Mesenchymal stem cell (in vitro differentiated cells and primary cell): Measurements from ENCODE around the gene STRADA.

ENCODE experiments used
- DNase-seq: peaks from one replicate; pipeline ENCODE4 v3.0.0-alpha.2; 2013
- H2AFZ ChIP-seq: one replicate; pipeline ENCODE4 v1.6.1; 2013; ENCODE audit warnings: low read depth, mild to moderate bottlenecking, control low read depth, inconsistent platforms, low read length, moderate library complexity
- H2AK5ac ChIP-seq: 2 replicates; pipeline ENCODE4 v1.6.1; 2013; ENCODE audit warnings: low read length, moderate library complexity, mild to moderate bottlenecking, inconsistent platforms; ENCODE audit not compliant: severe bottlenecking
- H2BK120ac ChIP-seq: one replicate; pipeline ENCODE4 v1.6.1; 2013; ENCODE audit warnings: low read depth, mild to moderate bottlenecking, inconsistent platforms, low read length, moderate library complexity
- H2BK12ac ChIP-seq, 2 experiments: one replicate each; pipeline ENCODE4 v1.6.1; 2013; ENCODE audit warnings: inconsistent platforms in 2 of 2, low read length in 2 of 2, mild to moderate bottlenecking in 2 of 2, moderate library complexity in 2 of 2, control low read depth in 1 of 2
- H2BK15ac ChIP-seq: one replicate; pipeline ENCODE4 v1.6.1; 2013; ENCODE audit warnings: mild to moderate bottlenecking, low read depth, inconsistent platforms; ENCODE audit not compliant: poor library complexity, severe bottlenecking
- H2BK5ac ChIP-seq: 2 replicates; pipeline ENCODE4 v1.6.1; 2013; ENCODE audit warnings: low read depth, mild to moderate bottlenecking, low read length, control low read depth, inconsistent platforms; ENCODE audit not compliant: poor library complexity, severe bottlenecking
- H3K14ac ChIP-seq, 2 experiments: one replicate each; pipeline ENCODE4 v1.6.1; 2013; ENCODE audit warnings: inconsistent platforms in 2 of 2, low read length in 2 of 2, control low read depth in 1 of 2, mild to moderate bottlenecking in 1 of 2, moderate library complexity in 1 of 2
- H3K18ac ChIP-seq, 2 experiments: one replicate each; pipeline ENCODE4 v1.6.1; 2013; ENCODE audit warnings: inconsistent platforms in 2 of 2, low read length in 2 of 2, control low read depth in 1 of 2, low read depth in 1 of 2, mild to moderate bottlenecking in 1 of 2
- H3K23ac ChIP-seq, 2 experiments: one replicate each; pipeline ENCODE4 v1.6.1; 2013; ENCODE audit warnings: inconsistent platforms in 2 of 2, low read length in 2 of 2, mild to moderate bottlenecking in 2 of 2, moderate library complexity in 2 of 2, control low read depth in 1 of 2
- H3K27ac ChIP-seq: 2 replicates; pipeline ENCODE4 v1.5.1; 2013; ENCODE audit warnings: mild to moderate bottlenecking, moderate library complexity, low read length, control low read depth, inconsistent platforms; ENCODE audit not compliant: poor library complexity, severe bottlenecking
- H3K27me3 ChIP-seq, 2 experiments: 2 replicates each; pipeline versions ENCODE4 v1.6.1 to v1.7.0; 2013; ENCODE audit warnings: low read length in 2 of 2, mild to moderate bottlenecking in 2 of 2, moderate library complexity in 2 of 2, control low read depth in 1 of 2, inconsistent platforms in 1 of 2; ENCODE audit not compliant: control insufficient read depth in 1 of 2, insufficient read depth in 1 of 2
- H3K36me3 ChIP-seq, 2 experiments: 2 replicates each; pipeline versions ENCODE4 v1.6.1 to v1.7.0; 2013; ENCODE audit warnings: low read length in 2 of 2, control low read depth in 1 of 2, inconsistent platforms in 1 of 2, low read depth in 1 of 2, mild to moderate bottlenecking in 1 of 2; ENCODE audit not compliant: insufficient read depth in 2 of 2, control insufficient read depth in 1 of 2
- H3K4ac ChIP-seq, 2 experiments: one replicate each; pipeline ENCODE4 v1.6.1; 2013; ENCODE audit warnings: inconsistent platforms in 2 of 2, low read length in 2 of 2, mild to moderate bottlenecking in 2 of 2, moderate library complexity in 2 of 2, control low read depth in 1 of 2, low read depth in 1 of 2
- H3K4me1 ChIP-seq: 2 replicates; pipeline ENCODE4 v1.6.1; 2013; ENCODE audit warnings: low read depth, low read length, control low read depth; ENCODE audit not compliant: control insufficient read depth, insufficient read depth
- H3K4me2 ChIP-seq: 2 replicates; pipeline ENCODE4 v1.6.1; 2013; ENCODE audit warnings: low read length, mild to moderate bottlenecking, inconsistent platforms; ENCODE audit not compliant: poor library complexity, severe bottlenecking
- H3K4me3 ChIP-seq, 2 experiments: 2 replicates each; pipeline versions ENCODE4 v1.5.1 to v1.7.0; 2013; ENCODE audit warnings: low read length in 2 of 2, mild to moderate bottlenecking in 2 of 2, control low read depth in 1 of 2, low read depth in 1 of 2; ENCODE audit not compliant: insufficient read depth in 1 of 2
- H3K79me1 ChIP-seq: replicated peaks from 2 replicates; pipeline ENCODE4 v1.6.1; 2013; ENCODE audit warnings: mild to moderate bottlenecking, control low read depth, low read length, inconsistent platforms; ENCODE audit not compliant: poor library complexity, severe bottlenecking
- H3K9ac ChIP-seq: 2 replicates; pipeline ENCODE4 v1.7.0; 2013; ENCODE audit warnings: mild to moderate bottlenecking, low read length, moderate library complexity
- H3K9me3 ChIP-seq: 2 replicates; pipeline ENCODE4 v1.7.0; 2013; ENCODE audit warnings: mild to moderate bottlenecking, low read length; ENCODE audit not compliant: control insufficient read depth
- H4K8ac ChIP-seq: one replicate; pipeline ENCODE4 v1.6.1; 2013; ENCODE audit warnings: inconsistent platforms, mild to moderate bottlenecking, low read length, moderate library complexity
- H4K91ac ChIP-seq: one replicate; pipeline ENCODE4 v1.6.1; 2013; ENCODE audit warnings: mild to moderate bottlenecking, low read length, inconsistent platforms
- WGBS: methylation state at CpG from one replicate; pipeline ENCODE4 v1.1.7; 2013; ENCODE audit warnings: mixed read lengths; 5-methylcytosine and 5-hydroxymethylcytosine counted together

STRADA gene

DNA sequence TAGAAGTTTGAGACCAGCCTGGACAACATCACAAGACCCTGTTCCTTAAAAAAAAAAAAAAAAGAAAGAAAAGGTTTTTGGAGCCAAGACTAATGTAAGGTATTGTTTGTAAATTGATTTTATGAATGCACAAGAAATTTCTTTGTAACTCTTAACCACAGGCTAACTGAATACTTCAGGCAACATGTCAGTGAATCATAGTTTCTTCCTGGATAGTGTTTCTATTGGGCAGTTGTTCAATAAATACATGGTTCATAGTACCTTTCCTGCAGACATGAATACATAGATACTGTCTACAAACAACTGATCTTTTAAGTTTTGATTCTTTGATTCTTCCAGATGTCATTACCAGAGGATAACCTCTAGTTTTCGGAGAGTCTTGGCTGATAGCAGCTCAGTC is 44.0 kb upstream of the STRADA start:
- WGBS = no CpG with 5 or more reads among the region's 1 CpG
- H2AK5ac ChIP-seq = no peak overlapping the region
- H4K91ac ChIP-seq = no peak overlapping the region
- H3K23ac ChIP-seq = no peak overlapping the region
- H4K8ac ChIP-seq = no peak overlapping the region
- peaks cover 4% of the 10 kb centered on the region for H3K79me1 ChIP-seq
- H3K9me3 ChIP-seq = no peaks in the 10 kb centered on the region
- no peak overlapping the region for H2BK5ac ChIP-seq
- H2BK120ac ChIP-seq = no peak overlapping the region
- no peaks in the 10 kb centered on the region for H3K27me3 ChIP-seq
- peaks cover 5% of the 10 kb centered on the region for H3K4me1 ChIP-seq
- no peak overlapping the region for H2BK15ac ChIP-seq
- H3K14ac ChIP-seq = no peak overlapping the region
- H2BK12ac ChIP-seq = no peak overlapping the region
- H3K4me2 ChIP-seq = no peak overlapping the region
- no peak overlapping the region for H3K27ac ChIP-seq
- no peak overlapping the region for H3K4ac ChIP-seq
- peak overlapping the region; percentile 32 for H3K9ac ChIP-seq
- H3K4me3 ChIP-seq = no peak overlapping the region
- H3K36me3 ChIP-seq = peaks cover 28 to 61% of the 10 kb centered on the region in 2 experiments
- H2AFZ ChIP-seq = no peak overlapping the region
- peak; percentile 33 for DNase-seq
- H3K18ac ChIP-seq = no peak overlapping the region

DNA sequence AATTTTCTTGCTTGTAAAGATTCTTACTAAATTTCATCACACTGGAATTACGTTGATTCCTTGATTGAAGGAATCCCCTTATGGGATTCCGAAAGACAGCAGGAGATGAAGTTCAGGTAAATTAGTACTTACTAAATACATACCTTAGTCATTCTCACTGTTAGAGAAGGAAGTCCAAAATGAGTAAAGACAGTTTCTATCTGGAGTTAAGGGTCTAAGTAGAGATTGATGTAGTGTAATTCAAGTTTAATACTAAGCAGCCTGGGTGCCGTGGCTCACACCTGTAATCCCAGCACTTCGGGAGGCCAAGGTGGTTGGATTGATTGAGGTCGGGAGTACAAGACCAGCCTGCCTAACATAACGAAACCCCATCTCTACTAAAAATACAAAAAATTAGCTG is 41.9 kb upstream of the STRADA start:
- H3K79me1 ChIP-seq = no peaks in the 10 kb centered on the region
- H4K8ac ChIP-seq = no peak overlapping the region
- H3K27me3 ChIP-seq = no peaks in the 10 kb centered on the region
- H3K4me1 ChIP-seq = peaks cover 9% of the 10 kb centered on the region
- no peak overlapping the region for H2BK15ac ChIP-seq
- H3K4ac ChIP-seq = no peak overlapping the region
- no peak overlapping the region for H3K27ac ChIP-seq
- no peak overlapping the region for H3K18ac ChIP-seq
- H2BK5ac ChIP-seq = no peak overlapping the region
- no peak for DNase-seq
- no peak overlapping the region for H3K23ac ChIP-seq
- H3K9me3 ChIP-seq = no peaks in the 10 kb centered on the region
- no peak overlapping the region for H2AK5ac ChIP-seq
- no peak overlapping the region for H2BK120ac ChIP-seq
- H3K36me3 ChIP-seq = peaks cover 20 to 59% of the 10 kb centered on the region in 2 experiments
- no peak overlapping the region for H2AFZ ChIP-seq
- no peak overlapping the region for H4K91ac ChIP-seq
- H2BK12ac ChIP-seq = no peak overlapping the region
- no peak overlapping the region for H3K4me3 ChIP-seq
- no peak overlapping the region for H3K4me2 ChIP-seq
- no peak overlapping the region for H3K9ac ChIP-seq
- no peak overlapping the region for H3K14ac ChIP-seq
- WGBS = 94% methylated on average over 4 of the region's 6 CpGs

DNA sequence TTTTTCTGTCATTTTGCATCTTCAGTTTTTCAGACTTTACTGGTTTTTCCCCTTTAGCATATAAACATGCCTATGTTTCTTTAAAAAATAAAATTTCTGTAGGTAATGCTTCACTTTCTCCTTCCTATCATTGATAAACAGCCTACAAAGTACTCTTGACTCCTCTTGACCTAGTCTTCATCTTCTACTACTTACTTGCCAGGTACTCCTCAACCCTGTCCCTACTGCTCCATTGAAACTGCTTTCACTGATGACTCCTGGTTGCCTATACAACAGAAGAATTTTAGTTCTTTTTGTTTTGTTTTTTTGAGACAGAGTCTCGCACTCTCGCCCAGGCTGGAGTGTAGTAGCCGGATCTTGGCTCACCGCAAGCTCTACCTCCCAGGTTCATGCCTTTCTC is 39.3 kb upstream of the STRADA start:
- Histone ChIP-seq H4K8ac (no peak overlapping the region), H3K36me3 (peaks cover 13 to 60% of the 10 kb centered on the region in 2 experiments), H3K18ac (no peak overlapping the region), H3K4me2 (no peak overlapping the region), H2BK15ac (no peak overlapping the region), H3K4me3 (no peak overlapping the region), H4K91ac (no peak overlapping the region), H2AK5ac (no peak overlapping the region), H3K9me3 (no peaks in the 10 kb centered on the region), H2AFZ (no peak overlapping the region), H3K79me1 (no peaks in the 10 kb centered on the region), H3K4me1 (peaks cover 11% of the 10 kb centered on the region), H3K9ac (peak overlapping the region; percentile 33), H2BK120ac (no peak overlapping the region), H3K4ac (no peak overlapping the region), H2BK12ac (no peak overlapping the region), H2BK5ac (no peak overlapping the region), H3K14ac (no peak overlapping the region), H3K23ac (no peak overlapping the region), H3K27me3 (no peaks in the 10 kb centered on the region), H3K27ac (no peak overlapping the region)
- DNase-seq = no peak
- 100% methylated on average over 2 of the region's 4 CpGs for WGBS

DNA sequence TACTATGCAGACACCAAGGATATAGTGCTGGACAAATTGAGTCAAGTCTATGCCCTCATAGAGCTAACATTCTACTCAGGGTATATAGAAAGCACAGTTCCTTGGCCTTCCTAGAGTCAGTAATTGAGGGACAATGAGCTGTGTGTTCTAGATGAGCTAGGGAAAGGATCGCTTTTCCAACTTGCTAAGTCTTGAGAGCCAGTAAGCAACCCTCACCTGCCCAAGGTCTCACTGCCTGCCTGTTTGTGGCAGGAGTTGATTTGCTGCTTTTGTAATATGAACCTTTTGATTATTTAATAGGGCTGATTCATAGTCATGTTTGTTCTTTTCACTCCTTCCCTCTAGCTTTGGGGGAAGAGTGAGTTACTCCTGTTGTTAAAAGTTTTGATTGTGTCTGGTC is 38.9 kb upstream of the STRADA start:
- WGBS = 100% methylated on average over 1 of the region's 1 CpG
- no peak overlapping the region for H3K27ac ChIP-seq

More for the DNA sequence above, 38.9 kb upstream of the STRADA start:
- no peak overlapping the region for H4K8ac ChIP-seq
- no peaks in the 10 kb centered on the region for H3K27me3 ChIP-seq
- peaks cover 13 to 61% of the 10 kb centered on the region in 2 experiments for H3K36me3 ChIP-seq
- no peak overlapping the region for H2BK12ac ChIP-seq
- DNase-seq = peak; percentile 24
- H4K91ac ChIP-seq = no peak overlapping the region
- H2AFZ ChIP-seq = no peak overlapping the region
- no peak overlapping the region for H2BK5ac ChIP-seq
- H2AK5ac ChIP-seq = no peak overlapping the region
- no peak overlapping the region for H2BK15ac ChIP-seq
- H3K4ac ChIP-seq = no peak overlapping the region
- no peaks in the 10 kb centered on the region for H3K9me3 ChIP-seq
- no peak overlapping the region for H3K4me3 ChIP-seq
- H3K23ac ChIP-seq = no peak overlapping the region
- H2BK120ac ChIP-seq = no peak overlapping the region
- no peak overlapping the region for H3K4me2 ChIP-seq
- peaks cover 11% of the 10 kb centered on the region for H3K4me1 ChIP-seq
- H3K79me1 ChIP-seq = no peaks in the 10 kb centered on the region
- peak overlapping the region; percentile 33 for H3K9ac ChIP-seq
- no peak overlapping the region for H3K14ac ChIP-seq
- no peak overlapping the region for H3K18ac ChIP-seq
